MM.1S (cell line): Measurements from ENCODE around the gene MPV17.

ENCODE experiments used
- DNase-seq: peaks from one replicate; pipeline ENCODE4 v3.0.0-alpha.2; 2015
- H2AFZ ChIP-seq: fragments of 300-600 bp; sonication (generic); 2 replicates; pipeline ENCODE4 v1.6.0; 2016; ENCODE audit warnings: antibody characterized with exemption, low read length
- H3F3A ChIP-seq: fragments of 300-600 bp; sonication (generic); 2 replicates; pipeline ENCODE4 v1.6.1; 2016; ENCODE audit warnings: mild to moderate bottlenecking, antibody characterized with exemption, low read length, moderate library complexity, mixed read lengths; ENCODE audit not compliant: insufficient read depth
- H3K27ac ChIP-seq: fragments of 300-600 bp; sonication (generic); 2 replicates; pipeline ENCODE4 v1.5.1; 2016; ENCODE audit warnings: mild to moderate bottlenecking, low read length
- H3K27me3 ChIP-seq: fragments of 300-600 bp; sonication (generic); replicated peaks from 2 replicates; pipeline ENCODE4 v1.6.0; 2016; ENCODE audit warnings: low read length; ENCODE audit not compliant: insufficient read depth
- H3K36me3 ChIP-seq: fragments of 300-600 bp; sonication (generic); replicated peaks from 2 replicates; pipeline ENCODE4 v1.6.1; 2016; ENCODE audit warnings: mild to moderate bottlenecking, low read length, mixed read lengths; ENCODE audit not compliant: insufficient read depth
- H3K4me1 ChIP-seq: fragments of 300-600 bp; sonication (generic); 2 replicates; pipeline ENCODE4 v1.6.1; 2016; ENCODE audit warnings: low read length, mixed read lengths
- H3K4me2 ChIP-seq: fragments of 300-600 bp; sonication (generic); 2 replicates; pipeline ENCODE4 v1.6.0; 2016; ENCODE audit warnings: low read depth, low read length
- H3K4me3 ChIP-seq: fragments of 300-600 bp; sonication (generic); 2 replicates; pipeline ENCODE4 v1.5.1; 2016; ENCODE audit warnings: low read length, mixed read lengths
- H3K79me2 ChIP-seq: fragments of 300-600 bp; sonication (generic); 2 replicates; pipeline ENCODE4 v1.6.1; 2016; ENCODE audit warnings: mixed run types, low read length, mixed read lengths
- H3K9ac ChIP-seq: fragments of 300-600 bp; sonication (generic); 2 replicates; pipeline ENCODE4 v1.6.1; 2016; ENCODE audit warnings: low read length, mixed read lengths
- H3K9me2 ChIP-seq: fragments of 300-600 bp; sonication (generic); replicated peaks from 2 replicates; pipeline ENCODE4 v1.6.1; 2016; ENCODE audit warnings: mild to moderate bottlenecking, low read length, mixed read lengths; ENCODE audit not compliant: insufficient read depth
- H3K9me3 ChIP-seq: fragments of 300-600 bp; sonication (generic); replicated peaks from 2 replicates; pipeline ENCODE4 v1.6.1; 2016; ENCODE audit warnings: mild to moderate bottlenecking, low read length, mixed read lengths; ENCODE audit not compliant: insufficient read depth
- H4K20me1 ChIP-seq: fragments of 300-600 bp; sonication (generic); 2 replicates; pipeline ENCODE4 v1.6.1; 2016; ENCODE audit warnings: mild to moderate bottlenecking, low read length, moderate library complexity, mixed read lengths; ENCODE audit not compliant: insufficient read depth
- EZH2 ChIP-seq: fragments of 300-600 bp; sonication (generic); optimal IDR thresholded peaks from 2 replicates; pipeline ENCODE3; 2017; ENCODE audit warnings: low read depth, mild to moderate bottlenecking, antibody characterized with exemption, low read length, mixed read lengths
- EZH2phosphoT487 ChIP-seq: fragments of 300-600 bp; sonication (generic); IDR thresholded peaks from 2 replicates; pipeline ENCODE4 v1.6.1; 2018; ENCODE audit warnings: antibody characterized with exemption, low read length
- TF ChIP-seq, protein P1 (sequence below): fragments of 300-600 bp; sonication (generic); IDR thresholded peaks from 2 replicates; pipeline ENCODE4 v1.5.1; 2016; ENCODE audit warnings: antibody characterized with exemption, low read length, mixed read lengths

MPV17 gene

DNA sequence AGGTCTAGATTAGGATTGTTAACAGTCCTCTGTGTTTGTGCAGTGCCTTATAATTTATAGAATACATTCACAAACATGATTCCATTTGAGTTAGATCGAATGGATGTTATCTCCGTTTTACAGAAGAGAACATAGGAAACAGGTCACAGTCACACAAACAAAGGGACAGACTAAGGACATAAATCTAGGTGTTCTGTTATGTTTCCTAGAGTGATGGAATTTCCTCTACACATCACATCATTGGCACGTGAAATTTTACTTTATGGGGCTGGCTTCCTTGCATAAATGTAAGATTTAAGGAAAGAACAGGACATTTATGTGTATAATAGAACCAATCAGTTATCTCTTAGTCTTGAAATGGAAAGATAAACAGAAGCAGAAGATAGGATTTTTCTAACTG is 34.3 kb downstream of the MPV17 start:
- Histone ChIP-seq H3K79me2 (no peaks in the 10 kb centered on the region), H3K9me2 (no peaks in the 10 kb centered on the region), H3K36me3 (no peaks in the 10 kb centered on the region), H3K4me1 (no peaks in the 10 kb centered on the region), H3K27ac (no peak overlapping the region), H3K9me3 (no peaks in the 10 kb centered on the region), H3K4me3 (no peak overlapping the region), H3K4me2 (no peak overlapping the region), H2AFZ (no peak overlapping the region), H3K9ac (no peak overlapping the region), H3F3A (no peaks in the 10 kb centered on the region), H4K20me1 (no peaks in the 10 kb centered on the region), H3K27me3 (no peaks in the 10 kb centered on the region)
- TF ChIP-seq EZH2phosphoT487 (no peak), EZH2 (no peak)
- TF ChIP-seq, protein P1, sequence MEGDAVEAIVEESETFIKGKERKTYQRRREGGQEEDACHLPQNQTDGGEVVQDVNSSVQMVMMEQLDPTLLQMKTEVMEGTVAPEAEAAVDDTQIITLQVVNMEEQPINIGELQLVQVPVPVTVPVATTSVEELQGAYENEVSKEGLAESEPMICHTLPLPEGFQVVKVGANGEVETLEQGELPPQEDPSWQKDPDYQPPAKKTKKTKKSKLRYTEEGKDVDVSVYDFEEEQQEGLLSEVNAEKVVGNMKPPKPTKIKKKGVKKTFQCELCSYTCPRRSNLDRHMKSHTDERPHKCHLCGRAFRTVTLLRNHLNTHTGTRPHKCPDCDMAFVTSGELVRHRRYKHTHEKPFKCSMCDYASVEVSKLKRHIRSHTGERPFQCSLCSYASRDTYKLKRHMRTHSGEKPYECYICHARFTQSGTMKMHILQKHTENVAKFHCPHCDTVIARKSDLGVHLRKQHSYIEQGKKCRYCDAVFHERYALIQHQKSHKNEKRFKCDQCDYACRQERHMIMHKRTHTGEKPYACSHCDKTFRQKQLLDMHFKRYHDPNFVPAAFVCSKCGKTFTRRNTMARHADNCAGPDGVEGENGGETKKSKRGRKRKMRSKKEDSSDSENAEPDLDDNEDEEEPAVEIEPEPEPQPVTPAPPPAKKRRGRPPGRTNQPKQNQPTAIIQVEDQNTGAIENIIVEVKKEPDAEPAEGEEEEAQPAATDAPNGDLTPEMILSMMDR = no peak
- DNase-seq = no peak

DNA sequence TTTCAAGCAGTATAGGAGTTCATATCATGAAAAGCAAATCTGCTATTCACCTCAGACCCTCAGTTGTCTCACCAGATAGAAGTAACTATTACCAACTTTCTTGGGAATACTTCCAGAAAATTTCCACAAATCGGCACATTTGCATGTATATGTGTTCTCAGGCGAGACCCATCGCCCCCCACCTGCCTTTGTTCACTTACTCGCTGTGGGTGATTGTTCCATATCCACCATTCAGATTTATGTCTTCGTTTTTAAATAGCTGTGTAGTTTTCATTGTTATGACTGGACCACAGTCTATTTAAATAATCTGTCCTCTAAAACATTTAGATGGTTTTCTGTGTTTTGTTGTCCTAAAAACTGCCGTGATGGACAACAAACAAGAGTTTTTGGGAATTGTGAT is 37.4 kb downstream of the MPV17 start:
- Histone ChIP-seq H3K9ac (no peak overlapping the region), H3K27ac (no peak overlapping the region), H2AFZ (no peak overlapping the region), H3K4me1 (no peaks in the 10 kb centered on the region), H3K4me2 (no peak overlapping the region), H3K36me3 (no peaks in the 10 kb centered on the region), H3K4me3 (no peak overlapping the region), H3K79me2 (no peaks in the 10 kb centered on the region), H4K20me1 (no peaks in the 10 kb centered on the region), H3F3A (no peaks in the 10 kb centered on the region), H3K9me3 (no peaks in the 10 kb centered on the region), H3K9me2 (no peaks in the 10 kb centered on the region), H3K27me3 (no peaks in the 10 kb centered on the region)
- DNase-seq = no peak
- TF ChIP-seq EZH2phosphoT487 (no peak), EZH2 (no peak)
- TF ChIP-seq, protein P1 = no peak

DNA sequence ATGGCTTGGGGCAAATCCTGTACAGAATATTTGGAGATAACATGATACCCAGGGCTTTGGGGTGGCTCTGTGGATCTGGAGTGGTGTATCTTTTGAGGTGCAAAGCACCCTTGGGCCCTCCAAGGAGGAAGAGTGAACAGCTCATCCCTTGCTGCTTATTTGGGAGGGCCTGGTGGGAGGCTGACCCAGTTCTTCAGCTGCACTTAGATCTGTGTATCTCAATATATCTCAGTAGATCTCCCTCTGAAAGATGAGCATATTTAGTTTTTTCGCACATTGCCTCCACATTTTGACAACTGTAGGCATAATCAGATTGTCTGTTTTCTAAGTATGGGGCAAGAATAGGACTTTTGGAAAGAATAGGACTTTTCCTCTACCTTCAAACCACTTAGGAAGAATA is 37.9 kb downstream of the MPV17 start:
- H3K27me3 ChIP-seq = no peaks in the 10 kb centered on the region
- H3F3A ChIP-seq = no peaks in the 10 kb centered on the region

More for the DNA sequence above, 37.9 kb downstream of the MPV17 start:
- Histone ChIP-seq H3K4me1 (no peaks in the 10 kb centered on the region), H3K9me3 (no peaks in the 10 kb centered on the region), H3K4me3 (no peak overlapping the region), H3K27ac (no peak overlapping the region), H3K9ac (no peak overlapping the region), H3K79me2 (no peaks in the 10 kb centered on the region), H3K4me2 (no peak overlapping the region), H3K9me2 (no peaks in the 10 kb centered on the region), H3K36me3 (no peaks in the 10 kb centered on the region), H2AFZ (no peak overlapping the region), H4K20me1 (no peaks in the 10 kb centered on the region)
- no peak for DNase-seq
- TF ChIP-seq, protein P1 = no peak
- TF ChIP-seq EZH2phosphoT487 (no peak), EZH2 (no peak)
